B cell (primary cell): ENCODE results near the gene MMP21. TPM values are rescaled to one million over a fixed set of nuclear protein-coding genes. Genes with fewer than 3 reads are reported as not detected.

Source experiments
- ATAC-seq: fragments of 200-7000 bp; cut with Tn5 transposase; one replicate; pipeline ENCODE4 v1.10.0; 2021; ENCODE audit warnings: low read depth, mild to moderate bottlenecking, moderate number of reproducible peaks, moderate library complexity
- CTCF ChIA-PET: fragments of 350-600 bp; sonication (Branson Sonifier 250); formaldehyde crosslinking; loops from one replicate; lab custom pipeline; 2021; ENCODE audit warnings: antibody characterized with exemption, inconsistent platforms; lab: Charles Lee
- POLR2A ChIA-PET: fragments of 350-600 bp; sonication (Branson Sonifier 250); formaldehyde crosslinking; loops from one replicate; lab custom pipeline; 2021; ENCODE audit warnings: antibody characterized with exemption; lab: Charles Lee
- DNase-seq: peaks from one replicate; pipeline ENCODE4 v3.0.0; 2013
- H2AFZ ChIP-seq: 2 replicates; pipeline ENCODE4 v1.6.1; 2012; ENCODE audit warnings: mild to moderate bottlenecking, low read depth, low read length; ENCODE audit not compliant: insufficient read depth, poor library complexity, severe bottlenecking
- H3K27ac ChIP-seq, 2 donors: 1 replicate in 1 of 2; 2 replicates in 1 of 2; pipeline ENCODE4 v1.5.1; 2012 to 2013; ENCODE audit warnings: low read length in 2 of 2, mild to moderate bottlenecking in 2 of 2, moderate library complexity in 1 of 2
- H3K27me3 ChIP-seq, 4 experiments: fragments of 200-600 bp in 1 of 4; sonication (generic) in 1 of 4; replicated peaks in 1 of 4; 1 replicate in 2 of 4; 2 replicates in 2 of 4; pipeline versions ENCODE4 v1.6.1 to v1.7.0; 2013 to 2016; ENCODE audit warnings: low read length in 3 of 4, mild to moderate bottlenecking in 2 of 4, mixed read lengths in 1 of 4, moderate library complexity in 1 of 4; ENCODE audit not compliant: insufficient read depth in 4 of 4, control insufficient read depth in 3 of 4; ENCODE audit errors: control extremely low read depth in 1 of 4
- H3K36me3 ChIP-seq, 2 experiments: replicated peaks in 1 of 2; 1 replicate in 1 of 2; 2 replicates in 1 of 2; pipeline versions ENCODE4 v1.6.1 to v1.7.1; 2013; ENCODE audit warnings: low read length in 1 of 2; ENCODE audit not compliant: insufficient read depth in 2 of 2, control insufficient read depth in 1 of 2; ENCODE audit errors: control extremely low read depth in 1 of 2, extremely low read depth in 1 of 2
- H3K4me1 ChIP-seq, 2 donors: fragments of 200-600 bp in 1 of 2; sonication (generic) in 1 of 2; 1 replicate in 1 of 2; 2 replicates in 1 of 2; pipeline versions ENCODE4 v1.5.1 to v1.6.1; 2013 to 2017; ENCODE audit warnings: low read length in 2 of 2; ENCODE audit not compliant: control insufficient read depth in 2 of 2, insufficient read depth in 2 of 2
- H3K4me2 ChIP-seq: replicated peaks from 2 replicates; pipeline ENCODE3; 2012; ENCODE audit warnings: mild to moderate bottlenecking, low read depth, low read length; ENCODE audit not compliant: poor library complexity, severe bottlenecking
- H3K4me3 ChIP-seq, 5 experiments: fragments of 200-600 bp in 1 of 5; sonication (generic) in 1 of 5; 1 replicate in 3 of 5; 2 replicates in 2 of 5; pipeline versions ENCODE4 v1.5.1 to v1.7.0; 2011 to 2016; ENCODE audit warnings: low read length in 4 of 5, mild to moderate bottlenecking in 4 of 5, low read depth in 2 of 5, control low read depth in 1 of 5, moderate library complexity in 1 of 5; ENCODE audit not compliant: insufficient read depth in 1 of 5; ENCODE audit errors: control extremely low read depth in 1 of 5, extremely low read depth in 1 of 5
- H3K79me2 ChIP-seq: fragments of 200-600 bp; sonication (generic); one replicate; pipeline ENCODE4 v1.6.0; 2016; ENCODE audit warnings: low read length; ENCODE audit not compliant: control insufficient read depth, insufficient read depth
- H3K9ac ChIP-seq: fragments of 200-600 bp; sonication (generic); 2 replicates; pipeline ENCODE4 v1.6.1; 2017; ENCODE audit warnings: mild to moderate bottlenecking, low read length, moderate library complexity
- H3K9me3 ChIP-seq, 3 donors: one replicate each; pipeline versions ENCODE4 v1.6.1 to v1.7.1; 2013; ENCODE audit warnings: low read length in 2 of 3; ENCODE audit not compliant: control insufficient read depth in 2 of 3, insufficient read depth in 1 of 3; ENCODE audit errors: control extremely low read depth in 1 of 3
- H4K20me1 ChIP-seq: 2 replicates; pipeline ENCODE4 v1.6.0; 2012; ENCODE audit warnings: mild to moderate bottlenecking, low read length; ENCODE audit not compliant: insufficient read depth, control insufficient read depth, poor library complexity, severe bottlenecking
- H3K27ac Mint-ChIP-seq: one replicate; pipeline ENCODE4 v1.8.0; 2021; ENCODE audit warnings: mixed read lengths
- H3K27me3 Mint-ChIP-seq: one replicate; pipeline ENCODE4 v1.8.0; 2021; ENCODE audit warnings: mixed read lengths
- H3K4me1 Mint-ChIP-seq: one replicate; pipeline ENCODE4 v1.8.0; 2021; ENCODE audit warnings: mixed read lengths
- H3K4me3 Mint-ChIP-seq: one replicate; pipeline ENCODE4 v1.8.0; 2021; ENCODE audit warnings: mixed read lengths
- H3K9me3 Mint-ChIP-seq: one replicate; pipeline ENCODE4 v1.8.0; 2022; ENCODE audit warnings: mixed read lengths; ENCODE audit not compliant: insufficient read depth
- CTCF ChIP-seq: fragments of 200-600 bp; IDR thresholded peaks from one replicate; pipeline ENCODE4 v1.8.0; 2022; ENCODE audit warnings: antibody characterized with exemption, mild to moderate bottlenecking
- EZH2 ChIP-seq: IDR thresholded peaks from 2 replicates; pipeline ENCODE4 v1.6.1; 2012; ENCODE audit warnings: borderline replicate concordance, low read depth, mild to moderate bottlenecking, moderate library complexity, low read length; ENCODE audit not compliant: insufficient read depth, poor library complexity, severe bottlenecking
- WGBS: methylation state at CpG from one replicate; pipeline ENCODE4 v1.1.5; 2013; ENCODE audit warnings: missing lambda C conversion rate; ENCODE audit not compliant: insufficient coverage; 5-methylcytosine and 5-hydroxymethylcytosine counted together
- intact Hi-C: fragments of 100-400 bp; cut with micrococcal nuclease; formaldehyde crosslinking; loops from one replicate; pipeline ENCODE4 v1.10.0; 2022
- polyA plus RNA-seq: library from polyadenylated mRNA; depleted of rRNA; stranded (reverse); fragments of >200 nt; gene quantifications from 2 replicates; pipeline ENCODE4 v1.2.3, GENCODE V29; 2012
- total RNA-seq, 2 donors: library from RNA; stranded (reverse); fragments of 120-200 nt in 1 of 2; gene quantifications; 1 replicate in 1 of 2; 2 replicates in 1 of 2; pipeline versions ENCODE4 v1.2.3 to v1.2.4, GENCODE V29; 2013 to 2022

The MMP21 gene
- total and polyA plus RNA-seq, 2 donors (not counting 1 experiment from before 2014, with no cell fraction given): 0.15 to 0.18 TPM

GRCh38 chr10:125781374-125781773 is 5.8 kb upstream of the MMP21 start:
- CTCF ChIA-PET: no interaction called here
- 94% methylated on average over 8 of the region's 8 CpGs for WGBS
- H3K4me3 ChIP-seq: no peak overlapping the region
- no peak overlapping the region for H2AFZ ChIP-seq
- no peak for ATAC-seq
- intact Hi-C loops: no loop called here
- peaks cover 4% of the 10 kb centered on the region for H3K27me3 Mint-ChIP-seq
- no peaks in the 10 kb centered on the region for H3K36me3 ChIP-seq
- no peak overlapping the region for H3K27ac Mint-ChIP-seq
- H4K20me1 ChIP-seq: no peaks in the 10 kb centered on the region
- TF ChIP-seq CTCF (no peak), EZH2 (no peak)
- no peaks in the 10 kb centered on the region for H3K9me3 Mint-ChIP-seq
- H3K4me2 ChIP-seq: no peak overlapping the region
- no peaks in the 10 kb centered on the region for H3K27me3 ChIP-seq
- H3K9me3 ChIP-seq: no peaks in the 10 kb centered on the region
- H3K9ac ChIP-seq: no peak overlapping the region
- H3K27ac ChIP-seq: no peak overlapping the region
- H3K4me3 Mint-ChIP-seq: no peak overlapping the region
- no peaks in the 10 kb centered on the region for H3K79me2 ChIP-seq
- POLR2A ChIA-PET: no interaction called here
- H3K4me1 Mint-ChIP-seq: no peaks in the 10 kb centered on the region
- no peaks in the 10 kb centered on the region for H3K4me1 ChIP-seq
- no peak for DNase-seq

GRCh38 chr10:125779403-125780327 is 4.0 kb upstream of the MMP21 start:
- ATAC-seq (no peak), DNase-seq (no peak)
- H3K9ac ChIP-seq: no peak overlapping the region

More at GRCh38 chr10:125779403-125780327, 4.0 kb upstream of the MMP21 start:
- Histone ChIP-seq H2AFZ (no peak overlapping the region), H3K79me2 (no peaks in the 10 kb centered on the region), H4K20me1 (no peaks in the 10 kb centered on the region), H3K36me3 (no peaks in the 10 kb centered on the region), H3K27me3 (no peaks in the 10 kb centered on the region), H3K4me1 (no peaks in the 10 kb centered on the region), H3K27ac (no peak overlapping the region), H3K9me3 (no peaks in the 10 kb centered on the region), H3K4me2 (no peak overlapping the region), H3K4me3 (no peak overlapping the region)
- peaks cover 4% of the 10 kb centered on the region for H3K27me3 Mint-ChIP-seq
- H3K9me3 Mint-ChIP-seq: no peaks in the 10 kb centered on the region
- no peaks in the 10 kb centered on the region for H3K4me1 Mint-ChIP-seq
- 78% methylated on average over 8 of the region's 10 CpGs for WGBS
- no peak overlapping the region for H3K27ac Mint-ChIP-seq
- ChIA-PET POLR2A (no interaction called here), CTCF (no interaction called here)
- no peak overlapping the region for H3K4me3 Mint-ChIP-seq
- intact Hi-C loops: no loop called here
- TF ChIP-seq EZH2 (no peak), CTCF (no peak)
